GM21381 (cell line): Measurements from ENCODE around the gene KISS1R.

Experiments used
- ATAC-seq: cut with Tn5 transposase; IDR thresholded peaks from one replicate; pipeline ENCODE4 v1.9.1; 2021; ENCODE audit warnings: mild to moderate bottlenecking, moderate library complexity; ENCODE audit not compliant: unreplicated experiment

KISS1R gene

GRCh38 chr19:966485-967088 lies 49.5 kb downstream of the KISS1R start:
- no peak for ATAC-seq
